Heart left ventricle (tissue), 16 donors: Measurements from ENCODE around the gene MYO6. TPM values are rescaled to one million over a fixed set of nuclear protein-coding genes. Genes with fewer than 3 reads are reported as not detected.

Experiments
- ATAC-seq, 4 donors: fragments of 200-7000 bp; cut with Tn5 transposase; one replicate each; pipeline ENCODE4 v1.9.1; 2020 to 2022; ENCODE audit warnings: moderate library complexity in 4 of 4, mild to moderate bottlenecking in 3 of 4, moderate number of reproducible peaks in 1 of 4
- DNase-seq, 5 donors: peaks; one replicate each; pipeline ENCODE4 v3.0.0-alpha.2; 2020
- H3K27ac ChIP-seq, 12 donors: fragments of 200-600 bp; sonication (generic) in 4 of 12; one replicate each; pipeline versions ENCODE4 v1.5.0 to v1.8.0; 2016 to 2022; ENCODE audit warnings: mild to moderate bottlenecking in 2 of 12
- H3K27me3 ChIP-seq, 9 donors: fragments of 200-600 bp; sonication (generic) in 2 of 9; one replicate each; pipeline versions ENCODE4 v1.5.1 to v1.8.0; 2016 to 2022; ENCODE audit warnings: mild to moderate bottlenecking in 3 of 9
- H3K36me3 ChIP-seq, 9 donors: fragments of 200-600 bp; sonication (generic) in 2 of 9; one replicate each; pipeline versions ENCODE4 v1.5.0 to v1.8.0; 2018 to 2022; ENCODE audit warnings: mild to moderate bottlenecking in 2 of 9
- H3K4me1 ChIP-seq, 12 donors: fragments of 200-600 bp; sonication (generic) in 4 of 12; one replicate each; pipeline versions ENCODE4 v1.5.0 to v1.8.0; 2016 to 2022; ENCODE audit warnings: mild to moderate bottlenecking in 3 of 12
- H3K4me3 ChIP-seq, 12 donors: fragments of 200-600 bp; sonication (generic) in 4 of 12; one replicate each; pipeline versions ENCODE4 v1.5.0 to v1.8.0; 2017 to 2022; ENCODE audit warnings: mild to moderate bottlenecking in 9 of 12, moderate library complexity in 4 of 12
- H3K9me3 ChIP-seq, 12 donors: fragments of 200-600 bp; sonication (generic) in 4 of 12; one replicate each; pipeline versions ENCODE4 v1.5.0 to v1.8.0; 2016 to 2022; ENCODE audit warnings: mild to moderate bottlenecking in 1 of 12
- CTCF ChIP-seq, 12 donors: fragments of 200-600 bp; sonication (generic) in 4 of 12; IDR thresholded peaks; one replicate each; pipeline versions ENCODE4 v1.5.0 to v1.8.0; 2018 to 2022; ENCODE audit warnings: antibody characterized with exemption in 12 of 12, mild to moderate bottlenecking in 5 of 12
- POLR2A ChIP-seq, 2 donors: fragments of 450-650 bp; IDR thresholded peaks; one replicate each; pipeline ENCODE4 v1.6.1; 2017; ENCODE audit warnings: antibody characterized with exemption in 2 of 2, mild to moderate bottlenecking in 2 of 2, moderate library complexity in 2 of 2
- intact Hi-C, 10 donors: fragments of 100-400 bp; cut with DNase I; formaldehyde crosslinking; loops; one replicate each; pipeline versions ENCODE4 v1.11.1 to v1.14.2; 2022
- polyA plus RNA-seq, 2 donors: library from polyadenylated mRNA; stranded (reverse); fragments of 200-250 nt; gene quantifications; one replicate each; pipeline ENCODE4 v1.2.3, GENCODE V29; 2013
- total RNA-seq, 9 donors: library from RNA; depleted of rRNA in 2 of 9; stranded (reverse); fragments of >200 nt in 2 of 9; fragmentation: NEBNext Ultra II Directional in 3 of 9; extraction: Animal tissue kit (Norgen Biotek cat#: 25700) in 3 of 9; gene quantifications; one replicate each; pipeline versions ENCODE4 v1.1.0 to v1.2.4, GENCODE V29; 2016 to 2023
- donor health status: ischemic (EF 13 %, LVEDD 7.1; RV severe dilation, severe dysfunction).
- donor health status: healthy with polysubstance abuse.
- donor health status: DM: no; HTN: yes; CAD: no.
- donor health status: DM: no; HTN: no; CAD: no.
- donor health status: ischemic (EF 25% LVEDD 6.9; RV normal size, moderate dysfunction).
- donor health status: ischemic (EF 25% LVEDD 5.7; RV mildly dilated, moderate dysfunction).
- donor health status: healthy.
- donor health status: DM: yes; HTN: yes; CAD: no.
- donor health status: ischemic (EF 35%, LVEDD 5.7; RV mildly dilated, moderate dysfunction).
- donor health status: nonischemic (EF 11% LVEDD 7.7; RV severe dilation, severe dysfunction).
- donor health status: DM: yes; HTN: yes; CAD: no.
- donor health status: PGD.
- donor health status: ischemic (EF 29% LVEDD 5.4; RV normal size, mild dysfunction).
- donor health status: nonischemic (EF 23%, LVEDD 6.1; RV moderate dilation, normal function).

MYO6 gene
- total and polyA plus RNA-seq, 11 donors = 3.1 to 9.5 (median 5.8) TPM

DNA sequence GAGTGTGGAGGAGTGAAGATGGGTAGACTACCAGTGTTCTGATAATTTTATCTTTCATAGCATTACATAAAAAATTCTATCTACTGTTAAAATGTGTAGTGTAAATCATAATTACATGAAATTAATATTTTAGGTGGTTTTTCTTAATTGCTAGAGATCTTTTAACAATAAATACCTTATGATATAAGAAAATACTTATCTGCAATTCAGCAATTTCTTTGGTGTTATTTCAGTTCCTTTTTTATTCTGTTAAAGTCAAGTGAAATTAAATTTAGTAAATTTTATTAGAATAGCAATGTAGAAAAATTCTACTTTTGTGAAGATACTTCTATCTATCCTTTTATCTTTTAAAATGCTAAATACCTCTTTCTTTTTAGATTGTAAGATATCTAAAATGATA, 219.1 kb downstream of the MYO6 start:
- Histone ChIP-seq H3K9me3 (no peaks in the 10 kb centered on the region), H3K4me3 (no peak overlapping the region), H3K27me3 (no peaks in the 10 kb centered on the region), H3K36me3 (no peaks in the 10 kb centered on the region), H3K4me1 (no peaks in the 10 kb centered on the region), H3K27ac (no peak overlapping the region)
- TF ChIP-seq POLR2A (IDR thresholded peaks at IDR 0.05) = no peak
- TF ChIP-seq CTCF (IDR thresholded peaks at IDR 0.05) = no peak
- ATAC-seq (no peak), DNase-seq (no peak)
- intact Hi-C loops = no loop called here

Other genes with a start within 250 kb of the MYO6 start
- gene SENP6, start 147.4 kb upstream of the MYO6 start, total RNA-seq = 10 to 100 TPM; 49.9 to 71.5 (median 54.4) TPM
- 10 to 100 TPM; 16.2 to 23.7 TPM for gene SENP6, start 147.4 kb upstream of the MYO6 start, polyA plus RNA-seq